ENCODE measurements around the gene DNER. TPM values are rescaled to one million over a fixed set of nuclear protein-coding genes. Genes with fewer than 3 reads are reported as not detected.

Gene DNER
- total and polyA plus RNA-seq, 10 of the 15 experiments (the other 5 are each of a cell fraction or from before 2014, with no cell fraction given): 0.04 to 0.08 (median 0.07) TPM; not detected in 7

DNA sequence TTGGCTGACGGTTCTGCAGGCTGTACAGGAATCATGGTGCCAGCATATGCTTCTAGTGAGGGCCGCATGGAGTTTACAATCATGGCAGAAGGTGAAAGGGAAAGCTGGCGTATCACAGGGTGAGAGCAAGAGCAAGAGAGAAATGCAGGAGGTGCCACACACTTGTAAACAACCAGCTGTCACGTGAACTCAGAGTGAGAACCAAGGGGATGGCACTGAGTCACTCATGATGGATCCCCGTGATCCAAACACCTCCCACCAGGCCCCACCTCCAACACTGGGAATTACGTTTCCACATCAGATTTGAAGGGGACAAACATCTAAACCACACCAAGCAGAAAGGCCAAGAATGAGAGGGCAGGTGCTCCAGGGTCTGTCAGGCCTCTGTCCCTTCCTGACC is 258.3 kb downstream of the DNER start (continued):
- TF ChIP-seq EZH2 (IDR thresholded peaks at IDR 0.05; ENCODE audit: borderline replicate concordance, control insufficient read depth, low read depth, low read length) (no peak), JUND (IDR thresholded peaks at IDR 0.05; ENCODE audit: low read depth, low read length) (no peak), CHD1 (IDR thresholded peaks at IDR 0.05; ENCODE audit: low read depth, low read length) (no peak)
- TF ChIP-seq, protein P1, sequence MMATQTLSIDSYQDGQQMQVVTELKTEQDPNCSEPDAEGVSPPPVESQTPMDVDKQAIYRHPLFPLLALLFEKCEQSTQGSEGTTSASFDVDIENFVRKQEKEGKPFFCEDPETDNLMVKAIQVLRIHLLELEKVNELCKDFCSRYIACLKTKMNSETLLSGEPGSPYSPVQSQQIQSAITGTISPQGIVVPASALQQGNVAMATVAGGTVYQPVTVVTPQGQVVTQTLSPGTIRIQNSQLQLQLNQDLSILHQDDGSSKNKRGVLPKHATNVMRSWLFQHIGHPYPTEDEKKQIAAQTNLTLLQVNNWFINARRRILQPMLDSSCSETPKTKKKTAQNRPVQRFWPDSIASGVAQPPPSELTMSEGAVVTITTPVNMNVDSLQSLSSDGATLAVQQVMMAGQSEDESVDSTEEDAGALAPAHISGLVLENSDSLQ (IDR thresholded peaks at IDR 0.05): no peak
- TF ChIP-seq, protein P2, sequence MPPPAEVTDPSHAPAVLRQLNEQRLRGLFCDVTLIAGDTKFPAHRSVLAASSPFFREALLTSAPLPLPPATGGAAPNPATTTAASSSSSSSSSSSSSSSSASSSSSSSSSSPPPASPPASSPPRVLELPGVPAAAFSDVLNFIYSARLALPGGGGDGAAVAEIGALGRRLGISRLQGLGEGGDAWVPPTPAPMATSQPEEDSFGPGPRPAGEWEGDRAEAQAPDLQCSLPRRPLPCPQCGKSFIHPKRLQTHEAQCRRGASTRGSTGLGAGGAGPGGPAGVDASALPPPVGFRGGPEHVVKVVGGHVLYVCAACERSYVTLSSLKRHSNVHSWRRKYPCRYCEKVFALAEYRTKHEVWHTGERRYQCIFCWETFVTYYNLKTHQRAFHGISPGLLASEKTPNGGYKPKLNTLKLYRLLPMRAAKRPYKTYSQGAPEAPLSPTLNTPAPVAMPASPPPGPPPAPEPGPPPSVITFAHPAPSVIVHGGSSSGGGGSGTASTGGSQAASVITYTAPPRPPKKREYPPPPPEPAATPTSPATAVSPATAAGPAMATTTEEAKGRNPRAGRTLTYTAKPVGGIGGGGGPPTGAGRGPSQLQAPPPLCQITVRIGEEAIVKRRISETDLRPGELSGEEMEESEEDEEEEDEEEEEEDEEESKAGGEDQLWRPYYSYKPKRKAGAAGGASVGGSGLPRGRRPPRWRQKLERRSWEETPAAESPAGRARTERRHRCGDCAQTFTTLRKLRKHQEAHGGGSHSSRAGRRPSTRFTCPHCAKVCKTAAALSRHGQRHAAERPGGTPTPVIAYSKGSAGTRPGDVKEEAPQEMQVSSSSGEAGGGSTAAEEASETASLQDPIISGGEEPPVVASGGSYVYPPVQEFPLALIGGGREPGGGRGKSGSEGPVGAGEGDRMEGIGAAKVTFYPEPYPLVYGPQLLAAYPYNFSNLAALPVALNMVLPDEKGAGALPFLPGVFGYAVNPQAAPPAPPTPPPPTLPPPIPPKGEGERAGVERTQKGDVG (CRISPR knock-in tag; IDR thresholded peaks at IDR 0.05): no peak

DNA sequence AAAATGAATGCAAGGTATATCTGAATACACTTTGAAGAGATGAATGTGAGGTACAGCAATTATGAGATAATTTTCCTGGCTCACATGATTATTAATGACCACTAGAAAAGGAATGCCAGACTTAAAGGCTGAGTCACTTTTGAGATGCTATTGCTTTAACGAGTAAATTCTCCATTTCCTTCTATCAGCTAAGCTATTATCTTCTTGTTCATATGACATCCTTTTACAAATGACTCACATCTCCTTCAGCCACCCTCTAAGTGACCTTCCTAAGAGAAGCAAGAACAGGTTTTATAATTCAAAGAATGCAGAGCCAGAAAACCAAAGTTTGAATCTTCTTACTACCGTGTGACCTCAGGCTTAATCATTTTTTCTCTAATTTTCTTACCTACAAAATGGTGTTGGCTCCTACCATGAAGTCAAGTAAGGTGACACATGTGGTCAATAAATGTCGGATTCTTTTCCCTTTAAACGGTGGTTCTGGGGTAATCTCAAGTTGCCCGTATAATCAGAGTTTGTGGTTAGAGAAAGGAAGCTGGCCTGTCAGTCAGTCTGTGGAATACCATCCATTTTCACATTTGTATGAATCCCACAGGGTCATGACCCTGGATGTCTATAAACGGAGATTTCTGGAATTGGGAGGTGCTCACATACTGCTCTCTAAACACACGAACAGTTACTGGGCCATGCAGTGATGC is 259.3 kb downstream of the DNER start:
- in situ Hi-C loops (cut with MboI) (no loop called here), intact Hi-C loops (cut with micrococcal nuclease; ENCODE audit: unreplicated experiment) (no loop called here)
- no peaks in the 10 kb centered on the region for H3K9me3 ChIP-seq (replicated peaks; ENCODE audit: control insufficient read depth, insufficient read depth, low read length)
- 17% methylated on average over 7 of the region's 7 CpGs for WGBS (ENCODE audit: insufficient coverage, insufficient replicate concordance, low lambda C conversion rate, missing lambda C conversion rate)
- no peaks in the 10 kb centered on the region for H3K27me3 ChIP-seq (replicated peaks in 1 of 2; ENCODE audit: control insufficient read depth in 2 of 2, insufficient read depth in 2 of 2, low read length in 1 of 2)
- no peak for ATAC-seq
- H3K4me2 ChIP-seq (ENCODE audit: control insufficient read depth, insufficient read depth): no peak overlapping the region
- ChIA-PET SMC1A (ENCODE audit: uncharacterized antibody, unreplicated experiment) (no interaction called here), RAD21 (ENCODE audit: unreplicated experiment) (no interaction called here), POLR2A (no interaction called here), CTCF (no interaction called here)
- TF ChIP-seq, protein P3, sequence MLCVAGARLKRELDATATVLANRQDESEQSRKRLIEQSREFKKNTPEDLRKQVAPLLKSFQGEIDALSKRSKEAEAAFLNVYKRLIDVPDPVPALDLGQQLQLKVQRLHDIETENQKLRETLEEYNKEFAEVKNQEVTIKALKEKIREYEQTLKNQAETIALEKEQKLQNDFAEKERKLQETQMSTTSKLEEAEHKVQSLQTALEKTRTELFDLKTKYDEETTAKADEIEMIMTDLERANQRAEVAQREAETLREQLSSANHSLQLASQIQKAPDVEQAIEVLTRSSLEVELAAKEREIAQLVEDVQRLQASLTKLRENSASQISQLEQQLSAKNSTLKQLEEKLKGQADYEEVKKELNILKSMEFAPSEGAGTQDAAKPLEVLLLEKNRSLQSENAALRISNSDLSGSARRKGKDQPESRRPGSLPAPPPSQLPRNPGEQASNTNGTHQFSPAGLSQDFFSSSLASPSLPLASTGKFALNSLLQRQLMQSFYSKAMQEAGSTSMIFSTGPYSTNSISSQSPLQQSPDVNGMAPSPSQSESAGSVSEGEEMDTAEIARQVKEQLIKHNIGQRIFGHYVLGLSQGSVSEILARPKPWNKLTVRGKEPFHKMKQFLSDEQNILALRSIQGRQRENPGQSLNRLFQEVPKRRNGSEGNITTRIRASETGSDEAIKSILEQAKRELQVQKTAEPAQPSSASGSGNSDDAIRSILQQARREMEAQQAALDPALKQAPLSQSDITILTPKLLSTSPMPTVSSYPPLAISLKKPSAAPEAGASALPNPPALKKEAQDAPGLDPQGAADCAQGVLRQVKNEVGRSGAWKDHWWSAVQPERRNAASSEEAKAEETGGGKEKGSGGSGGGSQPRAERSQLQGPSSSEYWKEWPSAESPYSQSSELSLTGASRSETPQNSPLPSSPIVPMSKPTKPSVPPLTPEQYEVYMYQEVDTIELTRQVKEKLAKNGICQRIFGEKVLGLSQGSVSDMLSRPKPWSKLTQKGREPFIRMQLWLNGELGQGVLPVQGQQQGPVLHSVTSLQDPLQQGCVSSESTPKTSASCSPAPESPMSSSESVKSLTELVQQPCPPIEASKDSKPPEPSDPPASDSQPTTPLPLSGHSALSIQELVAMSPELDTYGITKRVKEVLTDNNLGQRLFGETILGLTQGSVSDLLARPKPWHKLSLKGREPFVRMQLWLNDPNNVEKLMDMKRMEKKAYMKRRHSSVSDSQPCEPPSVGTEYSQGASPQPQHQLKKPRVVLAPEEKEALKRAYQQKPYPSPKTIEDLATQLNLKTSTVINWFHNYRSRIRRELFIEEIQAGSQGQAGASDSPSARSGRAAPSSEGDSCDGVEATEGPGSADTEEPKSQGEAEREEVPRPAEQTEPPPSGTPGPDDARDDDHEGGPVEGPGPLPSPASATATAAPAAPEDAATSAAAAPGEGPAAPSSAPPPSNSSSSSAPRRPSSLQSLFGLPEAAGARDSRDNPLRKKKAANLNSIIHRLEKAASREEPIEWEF (IDR thresholded peaks at IDR 0.05; ENCODE audit: insufficient replicate concordance, low read depth, low read length): no peak
- no peak overlapping the region for H3K9ac ChIP-seq (ENCODE audit: control insufficient read depth, insufficient read depth, low read length)
- no peak overlapping the region for H3K4me3 ChIP-seq
- no peak for DNase-seq (ENCODE audit: low read depth, low spot score)
- no peaks in the 10 kb centered on the region for H3K36me3 ChIP-seq (ENCODE audit: control insufficient read depth in 2 of 2, insufficient read depth in 2 of 2, low read length in 1 of 2)
- no peak overlapping the region for H3K27ac ChIP-seq (ENCODE audit: control insufficient read depth, insufficient read depth)
- no TSS peak for BruUV-seq (replicated peaks)
- no peaks in the 10 kb centered on the region for H3K79me2 ChIP-seq (ENCODE audit: control insufficient read depth, insufficient read depth, low read length)
- no peaks in the 10 kb centered on the region for H3K4me1 ChIP-seq (ENCODE audit: control insufficient read depth, insufficient read depth, low read length)
- no peaks in the 10 kb centered on the region for H4K20me1 ChIP-seq (ENCODE audit: control insufficient read depth, insufficient read depth)
- no peak overlapping the region for H2AFZ ChIP-seq (ENCODE audit: control insufficient read depth, low read depth, low read length)
- FAIRE-seq: no peak
